Endodermal cell (in vitro differentiated cells): ENCODE data around the gene TRPV4. TPM values are rescaled to one million over a fixed set of nuclear protein-coding genes. Genes with fewer than 3 reads are reported as not detected.
A peak's percentile ranks its signal among the peaks of the same experiment; 100 is the strongest.

Experiments used
- DNase-seq: peaks from one replicate; pipeline ENCODE4 v3.0.0-alpha.2; 2017
- H3K27ac ChIP-seq: 2 replicates; pipeline ENCODE4 v1.5.1; 2013; ENCODE audit warnings: mild to moderate bottlenecking, low read depth, low read length, moderate library complexity
- H3K27me3 ChIP-seq: 2 replicates; pipeline ENCODE4 v1.6.1; 2013; ENCODE audit warnings: mild to moderate bottlenecking, low read length, moderate library complexity; ENCODE audit not compliant: insufficient read depth, control insufficient read depth, poor library complexity, severe bottlenecking
- H3K36me3 ChIP-seq: 2 replicates; pipeline ENCODE4 v1.7.0; 2013; ENCODE audit warnings: mild to moderate bottlenecking, low read length, moderate library complexity; ENCODE audit not compliant: control insufficient read depth, insufficient read depth
- H3K4me1 ChIP-seq: one replicate; pipeline ENCODE4 v1.7.0; 2013; ENCODE audit warnings: low read length; ENCODE audit not compliant: control insufficient read depth, insufficient read depth
- H3K4me3 ChIP-seq: 2 replicates; pipeline ENCODE4 v1.5.1; 2013; ENCODE audit warnings: mild to moderate bottlenecking, low read length, moderate library complexity
- H3K9ac ChIP-seq: 2 replicates; pipeline ENCODE4 v1.6.1; 2013; ENCODE audit warnings: mild to moderate bottlenecking, low read length, moderate library complexity; ENCODE audit not compliant: poor library complexity, severe bottlenecking; ENCODE audit errors: extremely low read depth
- H3K9me3 ChIP-seq: 2 replicates; pipeline ENCODE4 v1.6.1; 2013; ENCODE audit warnings: mild to moderate bottlenecking, low read length, moderate library complexity; ENCODE audit not compliant: control insufficient read depth
- H3K27ac Mint-ChIP-seq: 2 replicates; pipeline ENCODE4 v1.8.0; 2020; ENCODE audit warnings: mixed read lengths
- H3K27me3 Mint-ChIP-seq: 2 replicates; pipeline ENCODE4 v1.8.0; 2021; ENCODE audit warnings: mild to moderate bottlenecking, mixed read lengths; ENCODE audit not compliant: insufficient read depth
- H3K36me3 Mint-ChIP-seq: 2 replicates; pipeline ENCODE4 v1.8.0; 2020; ENCODE audit warnings: low read depth, mixed read lengths
- H3K4me1 Mint-ChIP-seq: 2 replicates; pipeline ENCODE4 v1.8.0; 2020; ENCODE audit warnings: mixed read lengths
- H3K4me3 Mint-ChIP-seq: 2 replicates; pipeline ENCODE4 v1.8.0; 2020; ENCODE audit warnings: mild to moderate bottlenecking, moderate library complexity, mixed read lengths
- H3K9me3 Mint-ChIP-seq: 2 replicates; pipeline ENCODE4 v1.8.0; 2020; ENCODE audit warnings: mild to moderate bottlenecking, mixed read lengths
- WGBS, 2 experiments: methylation state at CpG; one replicate each; pipeline versions ENCODE4 v1.1.5 to v1.1.7; 2013; ENCODE audit warnings: missing lambda C conversion rate in 2 of 2, mixed read lengths in 1 of 2; ENCODE audit not compliant: insufficient coverage in 1 of 2, insufficient read length in 1 of 2; 5-methylcytosine and 5-hydroxymethylcytosine counted together
- total RNA-seq, 2 donors: library from RNA; stranded (reverse); fragmentation: NEBNext Ultra II Directional in 1 of 2; extraction: Animal tissue kit (Norgen Biotek cat#: 25700) in 1 of 2; gene quantifications; 2 replicates in 1 of 2; 3 replicates in 1 of 2; pipeline ENCODE4 v1.2.1, GENCODE V29; 2021
- TF ChIP-seq, protein P1 (sequence below): fragments of 200-600 bp; sonication (generic); conservative IDR thresholded peaks from 2 replicates; pipeline ENCODE4 v1.5.0; 2021; ENCODE audit warnings: antibody characterized with exemption, mild to moderate bottlenecking

Gene TRPV4
- total RNA-seq, 2 donors from 2014 or later: 14.0 to 14.2 TPM

DNA sequence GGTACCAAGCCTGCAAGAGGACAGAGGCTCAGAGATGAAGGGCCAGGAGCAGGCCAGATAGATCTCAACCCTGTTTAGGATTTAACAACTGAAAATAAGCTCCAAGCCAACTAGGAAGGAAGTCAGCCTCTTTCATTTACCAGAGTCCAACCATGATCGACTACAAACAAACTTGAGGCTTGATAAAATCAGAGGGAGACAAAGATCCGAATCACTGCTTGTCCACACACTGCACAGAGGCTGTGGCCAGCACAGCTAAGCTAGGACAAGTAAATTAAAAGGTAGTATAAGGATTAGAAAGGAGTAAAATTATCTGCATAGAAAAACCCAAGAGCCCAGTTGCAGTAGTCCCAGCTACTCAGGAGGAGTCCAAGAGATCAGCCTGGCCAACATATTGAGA lies 79.2 kb downstream of the TRPV4 start:
- Histone ChIP-seq H3K27ac (no peak overlapping the region), H3K9me3 (peaks cover 41% of the 10 kb centered on the region), H3K9ac (no peak overlapping the region), H3K27me3 (no peaks in the 10 kb centered on the region), H3K4me1 (peaks cover 8% of the 10 kb centered on the region), H3K36me3 (peaks cover 49% of the 10 kb centered on the region), H3K4me3 (no peak overlapping the region)
- DNase-seq: peak; percentile 29
- peaks cover 19% of the 10 kb centered on the region for H3K9me3 Mint-ChIP-seq
- H3K27ac Mint-ChIP-seq: no peak overlapping the region
- TF ChIP-seq, protein P1, sequence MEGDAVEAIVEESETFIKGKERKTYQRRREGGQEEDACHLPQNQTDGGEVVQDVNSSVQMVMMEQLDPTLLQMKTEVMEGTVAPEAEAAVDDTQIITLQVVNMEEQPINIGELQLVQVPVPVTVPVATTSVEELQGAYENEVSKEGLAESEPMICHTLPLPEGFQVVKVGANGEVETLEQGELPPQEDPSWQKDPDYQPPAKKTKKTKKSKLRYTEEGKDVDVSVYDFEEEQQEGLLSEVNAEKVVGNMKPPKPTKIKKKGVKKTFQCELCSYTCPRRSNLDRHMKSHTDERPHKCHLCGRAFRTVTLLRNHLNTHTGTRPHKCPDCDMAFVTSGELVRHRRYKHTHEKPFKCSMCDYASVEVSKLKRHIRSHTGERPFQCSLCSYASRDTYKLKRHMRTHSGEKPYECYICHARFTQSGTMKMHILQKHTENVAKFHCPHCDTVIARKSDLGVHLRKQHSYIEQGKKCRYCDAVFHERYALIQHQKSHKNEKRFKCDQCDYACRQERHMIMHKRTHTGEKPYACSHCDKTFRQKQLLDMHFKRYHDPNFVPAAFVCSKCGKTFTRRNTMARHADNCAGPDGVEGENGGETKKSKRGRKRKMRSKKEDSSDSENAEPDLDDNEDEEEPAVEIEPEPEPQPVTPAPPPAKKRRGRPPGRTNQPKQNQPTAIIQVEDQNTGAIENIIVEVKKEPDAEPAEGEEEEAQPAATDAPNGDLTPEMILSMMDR: no peak
- H3K36me3 Mint-ChIP-seq: peaks cover 35% of the 10 kb centered on the region
- peaks cover 32% of the 10 kb centered on the region for H3K4me1 Mint-ChIP-seq
- WGBS, 2 experiments: 98 to 100% methylated on average over 1 to 2 of the region's 2 CpGs
- H3K27me3 Mint-ChIP-seq: no peaks in the 10 kb centered on the region
- no peak overlapping the region for H3K4me3 Mint-ChIP-seq

DNA sequence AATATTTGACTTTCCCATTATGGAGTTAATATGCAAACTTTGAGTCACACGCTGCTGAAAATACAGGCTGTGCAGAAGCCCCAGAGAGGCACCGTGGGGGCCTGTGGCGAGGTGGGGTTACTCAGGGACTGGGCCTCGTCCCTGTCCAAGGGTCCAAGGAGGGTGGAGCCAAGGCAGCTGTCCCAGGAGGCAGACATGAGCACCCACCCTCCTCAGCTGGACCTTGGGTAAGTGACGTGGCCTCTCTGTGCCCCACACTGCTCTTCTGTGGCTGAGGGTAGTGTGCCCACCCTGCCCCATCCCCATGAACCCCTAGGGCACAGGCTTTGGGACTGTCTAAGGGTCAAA lies 80.2 kb downstream of the TRPV4 start:
- 91 to 92% methylated on average over 4 to 5 of the region's 5 CpGs for WGBS, 2 experiments
- no peak overlapping the region for H3K4me3 ChIP-seq
- peaks cover 49% of the 10 kb centered on the region for H3K36me3 ChIP-seq
- H3K4me1 Mint-ChIP-seq: peaks cover 25% of the 10 kb centered on the region
- no peaks in the 10 kb centered on the region for H3K4me1 ChIP-seq
- H3K27ac ChIP-seq: no peak overlapping the region
- peaks cover 35% of the 10 kb centered on the region for H3K36me3 Mint-ChIP-seq
- H3K27me3 ChIP-seq: no peaks in the 10 kb centered on the region
- no peak overlapping the region for H3K27ac Mint-ChIP-seq
- TF ChIP-seq, protein P1: no peak
- H3K27me3 Mint-ChIP-seq: no peaks in the 10 kb centered on the region
- no peak overlapping the region for H3K4me3 Mint-ChIP-seq
- H3K9ac ChIP-seq: no peak overlapping the region
- peaks cover 19% of the 10 kb centered on the region for H3K9me3 Mint-ChIP-seq
- H3K9me3 ChIP-seq: peaks cover 41% of the 10 kb centered on the region
- peak; percentile 35 for DNase-seq

DNA sequence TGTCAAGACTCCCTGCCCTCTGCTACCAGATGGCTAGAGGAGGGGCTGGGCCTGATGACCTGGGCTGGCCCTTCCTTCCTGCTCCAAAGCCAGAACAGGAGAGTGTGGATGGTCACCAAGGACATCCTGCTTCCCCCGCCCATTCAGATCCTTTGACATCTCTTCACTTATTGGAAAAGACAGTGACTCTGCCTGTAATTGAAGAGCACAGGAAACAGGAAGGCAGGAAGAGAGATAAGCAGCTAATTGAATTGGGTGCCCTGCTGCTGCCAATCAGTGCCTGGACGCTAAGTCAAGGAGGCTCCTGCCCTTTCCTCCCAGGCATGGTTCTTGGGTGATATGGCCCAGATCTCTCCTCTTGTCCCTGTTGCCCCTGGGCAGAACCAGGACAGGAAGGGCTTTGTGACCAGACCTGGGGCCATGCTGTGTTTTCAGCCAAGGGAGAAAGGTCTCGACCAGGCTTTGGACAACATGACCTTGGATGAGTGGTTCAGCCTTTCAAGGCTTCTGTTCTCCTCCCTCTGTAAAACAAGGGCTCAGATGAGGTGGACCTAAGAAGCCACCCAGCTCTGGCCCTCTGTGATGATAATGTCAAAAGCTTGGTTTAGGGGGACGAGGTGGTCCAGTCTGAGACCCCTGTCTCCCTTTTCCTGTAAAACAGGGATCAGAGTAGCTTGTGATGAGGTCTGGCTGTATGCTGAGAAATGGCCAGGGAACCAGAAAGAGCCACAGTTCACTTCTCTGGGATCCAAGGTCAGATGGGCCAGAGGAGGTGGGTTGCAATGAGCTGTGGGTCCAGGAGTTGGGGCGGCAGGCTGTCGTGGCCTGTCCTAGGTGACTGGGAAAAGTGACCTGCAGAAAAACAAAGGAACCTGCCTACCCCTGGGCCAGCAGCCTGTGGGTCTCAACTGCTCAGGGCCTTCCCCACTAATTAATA lies 80.8 kb downstream of the TRPV4 start:
- H3K4me3 Mint-ChIP-seq: no peak overlapping the region
- TF ChIP-seq, protein P1: no peak
- H3K36me3 ChIP-seq: peaks cover 49% of the 10 kb centered on the region
- peak; percentile 56 for DNase-seq
- H3K4me1 ChIP-seq: no peaks in the 10 kb centered on the region
- no peak overlapping the region for H3K27ac Mint-ChIP-seq
- H3K27ac ChIP-seq: no peak overlapping the region
- peaks cover 18% of the 10 kb centered on the region for H3K4me1 Mint-ChIP-seq
- peaks cover 41% of the 10 kb centered on the region for H3K9me3 ChIP-seq
- no peaks in the 10 kb centered on the region for H3K27me3 Mint-ChIP-seq
- no peak overlapping the region for H3K9ac ChIP-seq
- H3K9me3 Mint-ChIP-seq: peaks cover 19% of the 10 kb centered on the region
- peaks cover 35% of the 10 kb centered on the region for H3K36me3 Mint-ChIP-seq
- H3K4me3 ChIP-seq: no peak overlapping the region
- no peaks in the 10 kb centered on the region for H3K27me3 ChIP-seq
- WGBS, 2 experiments: 75 to 86% methylated on average over 3 to 6 of the region's 6 CpGs
